K562 (cell line): ENCODE results near the gene KRABD2.

Experiments used
- ATAC-seq: fragments of 200-7000 bp; cut with Tn5 transposase; 3 replicates; pipeline ENCODE4 v1.9.1; 2020; ENCODE audit warnings: moderate library complexity
- BruUV-seq: library from RNA; stranded (reverse); fragments of 400-500 nt; replicated peaks from 2 replicates; lab custom pipeline; 2021; lab: Mats Ljungman, UMichigan
- CTCF ChIA-PET: fragments of 300-600 bp; formaldehyde crosslinking; extraction: SDS; loops from one replicate; lab custom pipeline; 2021; ENCODE audit warnings: low intra/inter-chr PET ratio; lab: Yijun Ruan, JAX
- POLR2A ChIA-PET: fragments of 300-600, 350-650 bp; sonication (Branson Sonifier 250); formaldehyde crosslinking; extraction: SDS; loops from one replicate; lab custom pipeline; 2021; ENCODE audit warnings: antibody characterized with exemption, inconsistent platforms; lab: Yijun Ruan, JAX
- DNase-seq, 4 experiments: peaks; one replicate each; pipeline versions ENCODE4 v3.0.0 to v3.0.0-alpha.2; 2011 to 2018; ENCODE audit warnings: low spot score in 3 of 4, mixed read lengths in 3 of 4; ENCODE audit errors: extremely low read depth in 1 of 4
- FAIRE-seq: peaks from 2 replicates; lab custom pipeline; 2011; peaks lifted over from hg19 to GRCh38; lab: Jason Lieb, UNC
- H2AFZ ChIP-seq: 2 replicates; pipeline ENCODE4 v1.6.0; 2011; ENCODE audit warnings: low read depth, low read length, control low read depth, inconsistent platforms
- H3K27ac ChIP-seq: fragments of 200-600 bp; 3 replicates; pipeline ENCODE4 v1.8.0; 2011; ENCODE audit warnings: low read depth, mild to moderate bottlenecking, control low read depth, inconsistent platforms, low read length, moderate library complexity, mixed read lengths; ENCODE audit errors: extremely low read depth
- H3K27me3 ChIP-seq, 2 experiments: fragments of 300-600 bp in 1 of 2; 2 replicates in 1 of 2; 3 replicates in 1 of 2; pipeline versions ENCODE4 v1.6.0 to v1.8.0; 2011; ENCODE audit warnings: inconsistent platforms in 2 of 2, low read length in 2 of 2, mild to moderate bottlenecking in 1 of 2, mixed read lengths in 1 of 2, moderate library complexity in 1 of 2; ENCODE audit not compliant: control insufficient read depth in 2 of 2, insufficient read depth in 2 of 2
- H3K36me3 ChIP-seq: fragments of 300-600 bp; 3 replicates; pipeline ENCODE4 v1.8.0; 2011; ENCODE audit warnings: mild to moderate bottlenecking, low read length, inconsistent platforms; ENCODE audit not compliant: control insufficient read depth, insufficient read depth
- H3K4me1 ChIP-seq, 2 experiments: fragments of 200-600 bp in 1 of 2; replicated peaks in 1 of 2; 2 replicates in 1 of 2; 3 replicates in 1 of 2; pipeline versions ENCODE4 v1.5.1 to v1.8.0; 2011; ENCODE audit warnings: inconsistent platforms in 2 of 2, low read length in 2 of 2, mild to moderate bottlenecking in 1 of 2, mixed read lengths in 1 of 2, moderate library complexity in 1 of 2; ENCODE audit not compliant: control insufficient read depth in 2 of 2, insufficient read depth in 2 of 2
- H3K4me2 ChIP-seq: 2 replicates; pipeline ENCODE4 v1.6.1; 2011; ENCODE audit warnings: low read length, control low read depth, inconsistent platforms, mixed read lengths; ENCODE audit not compliant: insufficient read depth
- H3K4me3 ChIP-seq: fragments of 200-600 bp; sonication (generic), shearing (Covaris generic); 2 replicates; pipeline ENCODE4 v1.5.1; 2016; ENCODE audit warnings: control low read depth, inconsistent platforms
- H3K79me2 ChIP-seq: fragments of 200-600 bp; 3 replicates; pipeline ENCODE4 v1.8.0; 2011; ENCODE audit warnings: low read length, inconsistent platforms; ENCODE audit not compliant: control insufficient read depth, insufficient read depth
- H3K9ac ChIP-seq, 2 experiments: 2 replicates each; pipeline versions ENCODE4 v1.6.0 to v1.6.1; 2011; ENCODE audit warnings: low read depth in 2 of 2, low read length in 2 of 2, control low read depth in 1 of 2, inconsistent platforms in 1 of 2, mild to moderate bottlenecking in 1 of 2, mixed read lengths in 1 of 2; ENCODE audit not compliant: insufficient read depth in 1 of 2
- H3K9me1 ChIP-seq: one replicate; pipeline ENCODE4 v1.6.0; 2011; ENCODE audit warnings: inconsistent platforms, mild to moderate bottlenecking, low read length, moderate library complexity; ENCODE audit not compliant: control insufficient read depth, insufficient read depth
- H3K9me3 ChIP-seq: replicated peaks from 2 replicates; pipeline ENCODE4 v1.5.1; 2011; ENCODE audit warnings: low read depth, low read length, inconsistent platforms; ENCODE audit not compliant: control insufficient read depth, insufficient read depth
- H4K20me1 ChIP-seq: replicated peaks from 2 replicates; pipeline ENCODE4 v1.6.1; 2011; ENCODE audit warnings: low read length, inconsistent platforms, mixed read lengths; ENCODE audit not compliant: control insufficient read depth, insufficient read depth
- HDAC6 ChIP-seq: IDR thresholded peaks from 2 replicates; pipeline ENCODE4 v1.6.1; 2012; ENCODE audit warnings: low read depth, mild to moderate bottlenecking, control low read depth, inconsistent platforms, low read length, moderate library complexity
- HDGF ChIP-seq: fragments of 450-650 bp; IDR thresholded peaks from 2 replicates; pipeline ENCODE4 v1.6.1; 2016
- MLX ChIP-seq, 2 experiments: fragments of 450-650 bp in 1 of 2; sonication (generic) in 1 of 2; formaldehyde crosslinking; conservative IDR thresholded peaks; 2 replicates each; pipeline versions ENCODE4 v1.4.0 to v1.8.1; 2020 to 2022; ENCODE audit warnings: mild to moderate bottlenecking in 1 of 2, missing genetic modification reagents in 1 of 2
- PHF21A ChIP-seq: fragments of 450-650 bp; IDR thresholded peaks from 2 replicates; pipeline ENCODE4 v1.6.1; 2017; ENCODE audit warnings: low read depth, borderline replicate concordance
- RFX5 ChIP-seq: IDR thresholded peaks from 2 replicates; pipeline ENCODE4 v1.6.1; 2011; ENCODE audit warnings: low read depth, mild to moderate bottlenecking, improper control_type of control experiment, low read length
- SETDB1 ChIP-seq: IDR thresholded peaks from one replicate; pipeline ENCODE4 v1.6.1; 2012; ENCODE audit warnings: low read length, control low read depth, inconsistent platforms
- TBP ChIP-seq: optimal IDR thresholded peaks from 2 replicates; pipeline ENCODE3; 2011; ENCODE audit warnings: low read depth, low read length, improper control_type of control experiment
- WGBS: fragments of 100-300 bp; shearing (Covaris generic); methylation state at CpG from one replicate; pipeline ENCODE4 v1.1.6; 2016; ENCODE audit warnings: low coverage, mixed read lengths; ENCODE audit not compliant: insufficient coverage; ENCODE audit errors: missing lambda C conversion rate; 5-methylcytosine and 5-hydroxymethylcytosine counted together
- in situ Hi-C: fragments of 300-500 bp; cut with MboI; formaldehyde crosslinking; loops from 4 replicates; pipeline ENCODE4 v1.15.0; 2018; ENCODE audit warnings: inconsistent platforms, mixed read lengths
- intact Hi-C: fragments of 100-400 bp; cut with micrococcal nuclease; formaldehyde crosslinking; loops from 2 replicates; pipeline ENCODE4 v1.14.2; 2022
- TF ChIP-seq, protein P1 (sequence below): fragments of 450-650 bp; formaldehyde crosslinking; conservative IDR thresholded peaks from 2 replicates; pipeline ENCODE4 v1.4.0; 2022; ENCODE audit warnings: mild to moderate bottlenecking, missing genetic modification characterization

The KRABD2 gene

GRCh38 chr17:8366231-8366630 is 10.3 kb downstream of the KRABD2 start:
- 65% methylated on average over 2 of the region's 2 CpGs for WGBS
- BruUV-seq = no TSS peak
- intact Hi-C loops = no loop called here
- POLR2A ChIA-PET = no interaction called here
- CTCF ChIA-PET = no interaction called here
- no peaks in the 10 kb centered on the region for H3K36me3 ChIP-seq
- no peak for ATAC-seq
- in situ Hi-C loops = no loop called here
- no peak overlapping the region for H3K4me3 ChIP-seq
- H3K27me3 ChIP-seq = no peaks in the 10 kb centered on the region
- no peaks in the 10 kb centered on the region for H4K20me1 ChIP-seq
- no peak overlapping the region for H2AFZ ChIP-seq
- peaks cover 0 to 19% of the 10 kb centered on the region in 2 experiments; a peak in 3 of 5 replicates for H3K4me1 ChIP-seq
- no peaks in the 10 kb centered on the region for H3K9me3 ChIP-seq
- H3K4me2 ChIP-seq = no peak overlapping the region
- DNase-seq = no peak
- no peak overlapping the region for H3K9ac ChIP-seq
- FAIRE-seq = no peak
- H3K9me1 ChIP-seq = no peaks in the 10 kb centered on the region
- no peak overlapping the region for H3K27ac ChIP-seq
- no peaks in the 10 kb centered on the region for H3K79me2 ChIP-seq
- no peak for TF ChIP-seq HDAC6
- TF ChIP-seq TBP = no peak
- TF ChIP-seq HDGF = no peak
- TF ChIP-seq, protein P1, sequence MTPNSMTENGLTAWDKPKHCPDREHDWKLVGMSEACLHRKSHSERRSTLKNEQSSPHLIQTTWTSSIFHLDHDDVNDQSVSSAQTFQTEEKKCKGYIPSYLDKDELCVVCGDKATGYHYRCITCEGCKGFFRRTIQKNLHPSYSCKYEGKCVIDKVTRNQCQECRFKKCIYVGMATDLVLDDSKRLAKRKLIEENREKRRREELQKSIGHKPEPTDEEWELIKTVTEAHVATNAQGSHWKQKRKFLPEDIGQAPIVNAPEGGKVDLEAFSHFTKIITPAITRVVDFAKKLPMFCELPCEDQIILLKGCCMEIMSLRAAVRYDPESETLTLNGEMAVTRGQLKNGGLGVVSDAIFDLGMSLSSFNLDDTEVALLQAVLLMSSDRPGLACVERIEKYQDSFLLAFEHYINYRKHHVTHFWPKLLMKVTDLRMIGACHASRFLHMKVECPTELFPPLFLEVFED (CRISPR knock-in tag) = no peak
- no peak for TF ChIP-seq RFX5
- no peak for TF ChIP-seq PHF21A
- TF ChIP-seq MLX (CRISPR knock-in tag; conservative IDR thresholded peaks at IDR 0.05) = no peak
- TF ChIP-seq SETDB1 = no peak
